ENCODE results near the gene BHLHA15.
"Not testable (repeated sequence)": the region's sequence is repeated elsewhere in the genome, so short reads cannot be mapped to it uniquely, and the experiment has no call there.

BHLHA15 gene

GRCh38 chr7:98210513-98211220 is 572 bp upstream of the BHLHA15 start:
- DNase-seq (ENCODE audit: low read depth, low spot score), result no peak

GRCh38 chr7:98211676-98212531 is 665 bp downstream of the BHLHA15 start:
- no peak for DNase-seq (ENCODE audit: low read depth, low spot score)

GRCh38 chr7:98212532-98213041 is 1.3 kb downstream of the BHLHA15 start:
- DNase-seq (ENCODE audit: low read depth, low spot score), result no peak

GRCh38 chr7:98213296-98213887 is 2.2 kb downstream of the BHLHA15 start:
- DNase-seq (ENCODE audit: low read depth, low spot score), result no peak

- no peak for DNase-seq (ENCODE audit: low read depth, low spot score)
Observed at GRCh38 chr7:98213888-98214810, 2.9 kb downstream of the BHLHA15 start.

GRCh38 chr7:98214811-98215321 is 3.6 kb downstream of the BHLHA15 start:
- no peak for DNase-seq (ENCODE audit: low read depth, low spot score)

- DNase-seq (ENCODE audit: low read depth, low spot score), result no peak
Observed at GRCh38 chr7:98215561-98216495, 4.6 kb downstream of the BHLHA15 start.

GRCh38 chr7:98216941-98217622 is 5.8 kb downstream of the BHLHA15 start:
- DNase-seq (ENCODE audit: low read depth, low spot score), result no peak

- no peak for DNase-seq (ENCODE audit: low read depth, low spot score)
Observed at GRCh38 chr7:98217623-98218582, 6.7 kb downstream of the BHLHA15 start.

- DNase-seq (ENCODE audit: low read depth, low spot score), result not testable (repeated sequence)
Observed at GRCh38 chr7:98219382-98219781, 8.1 kb downstream of the BHLHA15 start.

- DNase-seq (ENCODE audit: low read depth, low spot score), result no peak
Observed at GRCh38 chr7:98221611-98222532, 10.6 kb downstream of the BHLHA15 start.

- DNase-seq (ENCODE audit: low read depth, low spot score), result no peak
Observed at GRCh38 chr7:98222533-98223195, 11.4 kb downstream of the BHLHA15 start.

- DNase-seq (ENCODE audit: low read depth, low spot score), result no peak
Observed at GRCh38 chr7:98223351-98223897, 12.2 kb downstream of the BHLHA15 start.

GRCh38 chr7:98223898-98224700 is 12.9 kb downstream of the BHLHA15 start:
- no peak for DNase-seq (ENCODE audit: low read depth, low spot score)

GRCh38 chr7:98224701-98225181 is 13.5 kb downstream of the BHLHA15 start:
- DNase-seq (ENCODE audit: low read depth, low spot score), result no peak
